ENCODE measurements around the gene RBBP7. TPM values are rescaled to one million over a fixed set of nuclear protein-coding genes. Genes with fewer than 3 reads are reported as not detected.

The RBBP7 gene
- total and polyA plus RNA-seq, 8 donors = 29.1 to 90.0 (median 45.2) TPM

GRCh38 chrX:16852617-16853179, 17.5 kb downstream of the RBBP7 start:
- no peak for DNase-seq
- Histone ChIP-seq H3K4me1 (no peaks in the 10 kb centered on the region), H3K9me3 (no peaks in the 10 kb centered on the region), H3K27me3 (peaks cover 0 to 5% (median 0%) of the 10 kb centered on the region in 4 donors), H3K27ac (no peak overlapping the region), H3K36me3 (peaks cover 0 to 17% (median 4%) of the 10 kb centered on the region in 3 donors), H3K4me3 (no peak overlapping the region)
- ATAC-seq = no peak
- WGBS, 2 donors = 83 to 92% methylated on average over 12 of the region's 12 CpGs
- FAIRE-seq = peak; percentile 75
- no peak for TF ChIP-seq CTCF (IDR thresholded peaks at IDR 0.05)
- intact Hi-C loops (cut with DNase I) = no loop called here

GRCh38 chrX:16851827-16852226, 18.3 kb downstream of the RBBP7 start:
- FAIRE-seq = no peak

GRCh38 chrX:16851421-16851820, 18.7 kb downstream of the RBBP7 start:
- Histone ChIP-seq H3K36me3 (peaks cover 0 to 17% (median 4%) of the 10 kb centered on the region in 3 donors), H3K27me3 (no peaks in the 10 kb centered on the region), H3K4me3 (no peak overlapping the region), H3K9me3 (no peaks in the 10 kb centered on the region), H3K27ac (no peak overlapping the region), H3K4me1 (no peaks in the 10 kb centered on the region)
- no peak for ATAC-seq
- intact Hi-C loops (cut with DNase I) = no loop called here
- FAIRE-seq = no peak
- WGBS, 2 donors = 59 to 81% methylated on average over 1 of the region's 1 CpG
- DNase-seq = no peak
- no peak for TF ChIP-seq CTCF (IDR thresholded peaks at IDR 0.05)

More at GRCh38 chrX:16851827-16852226, 18.3 kb downstream of the RBBP7 start:
- ATAC-seq (no peak), DNase-seq (no peak)
- H3K27me3 ChIP-seq = peaks cover 0 to 4% (median 0%) of the 10 kb centered on the region in 4 donors
- 97% methylated on average over 3 of the region's 3 CpGs for WGBS, 2 donors
- no peak overlapping the region for H3K27ac ChIP-seq
- H3K4me3 ChIP-seq = no peak overlapping the region
- H3K36me3 ChIP-seq = peaks cover 0 to 17% (median 4%) of the 10 kb centered on the region in 3 donors
- no peak for TF ChIP-seq CTCF (IDR thresholded peaks at IDR 0.05)
- no peaks in the 10 kb centered on the region for H3K9me3 ChIP-seq
- intact Hi-C loops (cut with DNase I) = no loop called here
- H3K4me1 ChIP-seq = no peaks in the 10 kb centered on the region

GRCh38 chrX:16848541-16848940, 21.6 kb downstream of the RBBP7 start:
- FAIRE-seq (no peak), DNase-seq (no peak), ATAC-seq (no peak)
- 77 to 81% methylated on average over 6 of the region's 6 CpGs for WGBS, 2 donors
- no peaks in the 10 kb centered on the region for H3K27me3 ChIP-seq
- no peaks in the 10 kb centered on the region for H3K9me3 ChIP-seq
- no peak for TF ChIP-seq CTCF (IDR thresholded peaks at IDR 0.05)
- intact Hi-C loops (cut with DNase I) = loop anchor here in 1 of 3 donors (10.0 kb wide), 1 partner anchor 196 kb away; no protein-coding TSS in a partner anchor
- no peak overlapping the region for H3K27ac ChIP-seq
- H3K36me3 ChIP-seq = peaks cover 0 to 21% (median 4%) of the 10 kb centered on the region in 3 donors
- no peak overlapping the region for H3K4me3 ChIP-seq
- no peaks in the 10 kb centered on the region for H3K4me1 ChIP-seq

- Histone ChIP-seq H3K27ac (no peak overlapping the region), H3K4me3 (no peak overlapping the region), H3K36me3 (peaks cover 0 to 21% (median 4%) of the 10 kb centered on the region in 3 donors), H3K4me1 (no peaks in the 10 kb centered on the region), H3K9me3 (no peaks in the 10 kb centered on the region), H3K27me3 (no peaks in the 10 kb centered on the region)
- ATAC-seq (no peak), FAIRE-seq (no peak), DNase-seq (no peak)
- intact Hi-C loops (cut with DNase I) = loop anchor here in 1 of 3 donors (10.0 kb wide), 1 partner anchor 199 kb away; no protein-coding TSS in a partner anchor
- WGBS, 2 donors = 68 to 80% methylated on average over 2 of the region's 2 CpGs
- no peak for TF ChIP-seq CTCF (IDR thresholded peaks at IDR 0.05)
These were observed 24.5 kb downstream of the RBBP7 start for GRCh38 chrX:16845686-16846085.
